Central memory CD8-positive, alpha-beta T cell (primary cell): ENCODE measurements around the gene FOLR1.

ENCODE experiments used
- ATAC-seq: fragments of 150-1000 bp; cut with Tn5 transposase; replicated peaks from 2 replicates; pipeline ENCODE4 v1.10.0; 2022; ENCODE audit warnings: mild to moderate bottlenecking, moderate FRiP score, moderate number of reproducible peaks; ENCODE audit not compliant: poor library complexity, severe bottlenecking; ENCODE audit errors: extremely low read depth
- DNase-seq, 2 donors: peaks; one replicate each; pipeline ENCODE4 v3.0.0; 2021; ENCODE audit warnings: low spot score in 2 of 2
- H3K27ac Mint-ChIP-seq: one replicate; pipeline ENCODE4 v1.8.0; 2022; ENCODE audit warnings: low read depth, mild to moderate bottlenecking, moderate library complexity, mixed read lengths
- H3K27me3 Mint-ChIP-seq: one replicate; pipeline ENCODE4 v1.8.0; 2022; ENCODE audit warnings: mixed read lengths
- H3K36me3 Mint-ChIP-seq: one replicate; pipeline ENCODE4 v1.8.0; 2022; ENCODE audit warnings: mild to moderate bottlenecking, moderate library complexity, mixed read lengths; ENCODE audit not compliant: insufficient read depth
- H3K4me1 Mint-ChIP-seq: one replicate; pipeline ENCODE4 v1.8.0; 2022; ENCODE audit warnings: mixed read lengths
- H3K4me3 Mint-ChIP-seq: one replicate; pipeline ENCODE4 v1.8.0; 2022; ENCODE audit warnings: mild to moderate bottlenecking, moderate library complexity, mixed read lengths
- H3K9me3 Mint-ChIP-seq: one replicate; pipeline ENCODE4 v1.8.0; 2022; ENCODE audit warnings: mixed read lengths

The FOLR1 gene

GRCh38 chr11:72236083-72236697, 44.2 kb downstream of the FOLR1 start:
- no peaks in the 10 kb centered on the region for H3K9me3 Mint-ChIP-seq
- peaks cover 33% of the 10 kb centered on the region for H3K4me1 Mint-ChIP-seq
- H3K36me3 Mint-ChIP-seq, result peaks cover 18% of the 10 kb centered on the region
- DNase-seq (no peak), ATAC-seq (no peak)
- H3K27me3 Mint-ChIP-seq, result peaks cover 22% of the 10 kb centered on the region
- no peak overlapping the region for H3K4me3 Mint-ChIP-seq
- H3K27ac Mint-ChIP-seq, result peak overlapping the region; percentile 32

- DNase-seq (no peak), ATAC-seq (no peak)
- peaks cover 27% of the 10 kb centered on the region for H3K27me3 Mint-ChIP-seq
- peaks cover 17% of the 10 kb centered on the region for H3K36me3 Mint-ChIP-seq
- H3K27ac Mint-ChIP-seq, result peak overlapping the region; percentile 32
- H3K4me1 Mint-ChIP-seq, result peaks cover 33% of the 10 kb centered on the region
- no peaks in the 10 kb centered on the region for H3K9me3 Mint-ChIP-seq
- H3K4me3 Mint-ChIP-seq, result no peak overlapping the region
Measured at GRCh38 chr11:72236774-72237111, 44.8 kb downstream of the FOLR1 start.

- Mint-ChIP-seq H3K27ac (peak overlapping the region; percentile 32), H3K4me3 (no peak overlapping the region), H3K4me1 (peaks cover 30% of the 10 kb centered on the region), H3K9me3 (no peaks in the 10 kb centered on the region), H3K36me3 (peaks cover 16% of the 10 kb centered on the region), H3K27me3 (peaks cover 33% of the 10 kb centered on the region)
- DNase-seq (no peak), ATAC-seq (no peak)
Measured at GRCh38 chr11:72237112-72237931, 45.4 kb downstream of the FOLR1 start.

GRCh38 chr11:72238040-72238450, 46.1 kb downstream of the FOLR1 start:
- Mint-ChIP-seq H3K36me3 (peaks cover 11% of the 10 kb centered on the region), H3K9me3 (no peaks in the 10 kb centered on the region), H3K27me3 (peaks cover 40% of the 10 kb centered on the region), H3K4me1 (peaks cover 25% of the 10 kb centered on the region), H3K4me3 (no peak overlapping the region), H3K27ac (no peak overlapping the region)
- DNase-seq (no peak), ATAC-seq (peak; percentile 41)

GRCh38 chr11:72238492-72239312, 46.8 kb downstream of the FOLR1 start:
- Mint-ChIP-seq H3K36me3 (peaks cover 11% of the 10 kb centered on the region), H3K4me1 (peaks cover 25% of the 10 kb centered on the region), H3K27me3 (peaks cover 47% of the 10 kb centered on the region), H3K27ac (no peak overlapping the region), H3K4me3 (no peak overlapping the region), H3K9me3 (no peaks in the 10 kb centered on the region)
- DNase-seq, result no peak
- ATAC-seq, result no peak

GRCh38 chr11:72239313-72239848, 47.4 kb downstream of the FOLR1 start:
- no peak for DNase-seq
- ATAC-seq, result peak; percentile 16
- peaks cover 11% of the 10 kb centered on the region for H3K36me3 Mint-ChIP-seq

GRCh38 chr11:72239849-72240460, 48.0 kb downstream of the FOLR1 start:
- ATAC-seq, result no peak
- no peaks in the 10 kb centered on the region for H3K9me3 Mint-ChIP-seq

More at GRCh38 chr11:72239313-72239848, 47.4 kb downstream of the FOLR1 start:
- H3K9me3 Mint-ChIP-seq, result no peaks in the 10 kb centered on the region
- H3K4me3 Mint-ChIP-seq, result peak overlapping the region; percentile 52
- peaks cover 19% of the 10 kb centered on the region for H3K4me1 Mint-ChIP-seq
- no peak overlapping the region for H3K27ac Mint-ChIP-seq
- peaks cover 48% of the 10 kb centered on the region for H3K27me3 Mint-ChIP-seq

GRCh38 chr11:72240461-72241290, 48.7 kb downstream of the FOLR1 start:
- H3K27ac Mint-ChIP-seq, result peak overlapping the region; percentile 23
- ATAC-seq, result no peak
- H3K4me1 Mint-ChIP-seq, result peaks cover 21% of the 10 kb centered on the region
- H3K36me3 Mint-ChIP-seq, result peaks cover 6% of the 10 kb centered on the region
- DNase-seq, result no peak
- H3K9me3 Mint-ChIP-seq, result no peaks in the 10 kb centered on the region
- H3K27me3 Mint-ChIP-seq, result peaks cover 48% of the 10 kb centered on the region
- peak overlapping the region; percentile 61 for H3K4me3 Mint-ChIP-seq

More at GRCh38 chr11:72239849-72240460, 48.0 kb downstream of the FOLR1 start:
- DNase-seq, result no peak
- Mint-ChIP-seq H3K4me1 (peaks cover 21% of the 10 kb centered on the region), H3K27me3 (peaks cover 48% of the 10 kb centered on the region), H3K4me3 (peak overlapping the region; percentile 61), H3K27ac (peak overlapping the region; percentile 23), H3K36me3 (peaks cover 10% of the 10 kb centered on the region)

GRCh38 chr11:72241291-72241781, 49.4 kb downstream of the FOLR1 start:
- ATAC-seq (no peak), DNase-seq (no peak)
- H3K36me3 Mint-ChIP-seq, result peaks cover 5% of the 10 kb centered on the region
- no peaks in the 10 kb centered on the region for H3K9me3 Mint-ChIP-seq
- H3K4me1 Mint-ChIP-seq, result peaks cover 21% of the 10 kb centered on the region
- H3K4me3 Mint-ChIP-seq, result no peak overlapping the region
- peaks cover 48% of the 10 kb centered on the region for H3K27me3 Mint-ChIP-seq
- H3K27ac Mint-ChIP-seq, result no peak overlapping the region

- ATAC-seq (no peak), DNase-seq (no peak)
- Mint-ChIP-seq H3K9me3 (no peaks in the 10 kb centered on the region), H3K4me1 (peaks cover 21% of the 10 kb centered on the region), H3K27me3 (peaks cover 48% of the 10 kb centered on the region), H3K4me3 (no peak overlapping the region), H3K36me3 (peaks cover 3% of the 10 kb centered on the region), H3K27ac (no peak overlapping the region)
Measured at GRCh38 chr11:72242141-72242540, 50.2 kb downstream of the FOLR1 start.
